Measurements from ENCODE around the gene SLC7A9.

DNA sequence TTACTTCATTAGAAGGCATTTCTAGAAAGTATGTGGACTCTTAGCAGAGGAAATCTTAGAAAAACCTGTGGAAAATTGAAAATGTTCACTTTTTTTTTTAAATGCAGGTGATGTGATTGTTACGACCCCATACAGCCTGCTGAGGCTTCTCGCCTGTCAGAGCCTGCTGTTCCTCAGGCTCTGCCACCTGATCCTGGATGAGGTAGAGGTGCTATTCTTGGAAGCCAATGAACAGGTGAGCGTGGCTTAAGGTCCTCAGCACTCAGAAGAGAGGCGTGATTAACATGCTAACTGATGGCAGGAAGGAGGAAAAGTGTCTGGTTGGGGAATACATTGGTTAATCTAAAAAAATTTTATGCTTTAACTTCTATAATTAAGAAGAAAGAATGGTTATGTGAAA is 71.4 kb downstream of the SLC7A9 start:
- TF ChIP-seq, protein P1, sequence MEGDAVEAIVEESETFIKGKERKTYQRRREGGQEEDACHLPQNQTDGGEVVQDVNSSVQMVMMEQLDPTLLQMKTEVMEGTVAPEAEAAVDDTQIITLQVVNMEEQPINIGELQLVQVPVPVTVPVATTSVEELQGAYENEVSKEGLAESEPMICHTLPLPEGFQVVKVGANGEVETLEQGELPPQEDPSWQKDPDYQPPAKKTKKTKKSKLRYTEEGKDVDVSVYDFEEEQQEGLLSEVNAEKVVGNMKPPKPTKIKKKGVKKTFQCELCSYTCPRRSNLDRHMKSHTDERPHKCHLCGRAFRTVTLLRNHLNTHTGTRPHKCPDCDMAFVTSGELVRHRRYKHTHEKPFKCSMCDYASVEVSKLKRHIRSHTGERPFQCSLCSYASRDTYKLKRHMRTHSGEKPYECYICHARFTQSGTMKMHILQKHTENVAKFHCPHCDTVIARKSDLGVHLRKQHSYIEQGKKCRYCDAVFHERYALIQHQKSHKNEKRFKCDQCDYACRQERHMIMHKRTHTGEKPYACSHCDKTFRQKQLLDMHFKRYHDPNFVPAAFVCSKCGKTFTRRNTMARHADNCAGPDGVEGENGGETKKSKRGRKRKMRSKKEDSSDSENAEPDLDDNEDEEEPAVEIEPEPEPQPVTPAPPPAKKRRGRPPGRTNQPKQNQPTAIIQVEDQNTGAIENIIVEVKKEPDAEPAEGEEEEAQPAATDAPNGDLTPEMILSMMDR (IDR thresholded peaks at IDR 0.05; ENCODE audit: low read depth, low read length, missing input control), result no peak
- TF ChIP-seq, protein P2, sequence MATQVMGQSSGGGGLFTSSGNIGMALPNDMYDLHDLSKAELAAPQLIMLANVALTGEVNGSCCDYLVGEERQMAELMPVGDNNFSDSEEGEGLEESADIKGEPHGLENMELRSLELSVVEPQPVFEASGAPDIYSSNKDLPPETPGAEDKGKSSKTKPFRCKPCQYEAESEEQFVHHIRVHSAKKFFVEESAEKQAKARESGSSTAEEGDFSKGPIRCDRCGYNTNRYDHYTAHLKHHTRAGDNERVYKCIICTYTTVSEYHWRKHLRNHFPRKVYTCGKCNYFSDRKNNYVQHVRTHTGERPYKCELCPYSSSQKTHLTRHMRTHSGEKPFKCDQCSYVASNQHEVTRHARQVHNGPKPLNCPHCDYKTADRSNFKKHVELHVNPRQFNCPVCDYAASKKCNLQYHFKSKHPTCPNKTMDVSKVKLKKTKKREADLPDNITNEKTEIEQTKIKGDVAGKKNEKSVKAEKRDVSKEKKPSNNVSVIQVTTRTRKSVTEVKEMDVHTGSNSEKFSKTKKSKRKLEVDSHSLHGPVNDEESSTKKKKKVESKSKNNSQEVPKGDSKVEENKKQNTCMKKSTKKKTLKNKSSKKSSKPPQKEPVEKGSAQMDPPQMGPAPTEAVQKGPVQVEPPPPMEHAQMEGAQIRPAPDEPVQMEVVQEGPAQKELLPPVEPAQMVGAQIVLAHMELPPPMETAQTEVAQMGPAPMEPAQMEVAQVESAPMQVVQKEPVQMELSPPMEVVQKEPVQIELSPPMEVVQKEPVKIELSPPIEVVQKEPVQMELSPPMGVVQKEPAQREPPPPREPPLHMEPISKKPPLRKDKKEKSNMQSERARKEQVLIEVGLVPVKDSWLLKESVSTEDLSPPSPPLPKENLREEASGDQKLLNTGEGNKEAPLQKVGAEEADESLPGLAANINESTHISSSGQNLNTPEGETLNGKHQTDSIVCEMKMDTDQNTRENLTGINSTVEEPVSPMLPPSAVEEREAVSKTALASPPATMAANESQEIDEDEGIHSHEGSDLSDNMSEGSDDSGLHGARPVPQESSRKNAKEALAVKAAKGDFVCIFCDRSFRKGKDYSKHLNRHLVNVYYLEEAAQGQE (IDR thresholded peaks at IDR 0.05), result no peak
- no peak for TF ChIP-seq RAD21 (IDR thresholded peaks at IDR 0.05)
- TF ChIP-seq, protein P3, sequence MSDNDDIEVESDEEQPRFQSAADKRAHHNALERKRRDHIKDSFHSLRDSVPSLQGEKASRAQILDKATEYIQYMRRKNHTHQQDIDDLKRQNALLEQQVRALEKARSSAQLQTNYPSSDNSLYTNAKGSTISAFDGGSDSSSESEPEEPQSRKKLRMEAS (IDR thresholded peaks at IDR 0.05), result no peak
- no peak for TF ChIP-seq TAF1 (conservative IDR thresholded peaks at IDR 0.05)
- TF ChIP-seq RXRA (IDR thresholded peaks at IDR 0.05), result no peak
- TF ChIP-seq EGR1 (IDR thresholded peaks at IDR 0.05; ENCODE audit: low read depth in 2 of 2), result no peak
- TF ChIP-seq GABPA (IDR thresholded peaks at IDR 0.05 in 1 of 2, conservative IDR thresholded peaks at IDR 0.05 in 1 of 2), result no peak

All from liver (tissue), 3 donors.